Gastrocnemius medialis (tissue), 4 donors: ENCODE results near the gene IFI6. TPM values are rescaled to one million over a fixed set of nuclear protein-coding genes. Genes with fewer than 3 reads are reported as not detected.

Experiments
- ATAC-seq, 2 donors: fragments of 150-250 bp; one replicate each; pipeline ENCODE4 v1.9.1; 2016
- DNase-seq, 2 donors: peaks; one replicate each; pipeline ENCODE4 v3.0.0-alpha.2; 2019
- H3K27ac ChIP-seq, 4 donors: fragments of 200-600 bp; sonication (generic); 1 replicate in 1 of 4; 2 replicates in 3 of 4; pipeline ENCODE4 v1.5.1; 2016 to 2018; ENCODE audit warnings: mild to moderate bottlenecking in 2 of 4, moderate library complexity in 1 of 4
- H3K27me3 ChIP-seq, 3 donors: fragments of 200-600 bp; sonication (generic) in 2 of 3; 1 replicate in 1 of 3; 2 replicates in 2 of 3; pipeline versions ENCODE4 v1.5.1 to v1.6.0; 2016 to 2019; ENCODE audit warnings: mild to moderate bottlenecking in 1 of 3, moderate library complexity in 1 of 3
- H3K36me3 ChIP-seq, 2 donors: fragments of 200-600 bp; sonication (generic) in 1 of 2; one replicate each; pipeline ENCODE4 v1.5.1; 2017 to 2018
- H3K4me1 ChIP-seq, 2 donors: fragments of 200-600 bp; sonication (generic) in 1 of 2; one replicate each; pipeline ENCODE4 v1.5.1; 2016 to 2017; ENCODE audit warnings: mild to moderate bottlenecking in 2 of 2
- H3K4me3 ChIP-seq, 4 donors: fragments of 200-600 bp; sonication (generic) in 3 of 4; 1 replicate in 1 of 4; 2 replicates in 3 of 4; pipeline ENCODE4 v1.5.1; 2016 to 2019; ENCODE audit warnings: mild to moderate bottlenecking in 2 of 4
- H3K9me3 ChIP-seq, 3 donors: fragments of 200-600 bp; sonication (generic) in 2 of 3; 1 replicate in 1 of 3; 2 replicates in 2 of 3; pipeline ENCODE4 v1.5.1; 2016 to 2019
- POLR2A ChIP-seq, 2 donors: fragments of 450-650 bp; IDR thresholded peaks; one replicate each; pipeline ENCODE4 v1.6.1; 2017; ENCODE audit warnings: antibody characterized with exemption in 2 of 2, mild to moderate bottlenecking in 2 of 2, moderate library complexity in 2 of 2
- in situ Hi-C, 4 donors: fragments of 200-750 bp; cut with MboI; loops; one replicate each; pipeline versions ENCODE4 v1.15.0 to v1.8.0; 2017; ENCODE audit warnings: low sequenced_read_pairs in 4 of 4
- intact Hi-C: fragments of 100-400 bp; cut with DNase I; formaldehyde crosslinking; loops from one replicate; pipeline ENCODE4 v1.15.1; 2023; ENCODE audit warnings: low total_unique reads
- total RNA-seq, 4 donors: library from RNA; depleted of rRNA; stranded (reverse); fragments of >200 nt; gene quantifications; one replicate each; pipeline versions ENCODE4 v1.1.0 to v1.2.3, GENCODE V29; 2016
- TF ChIP-seq, protein P1 (sequence below), 5 experiments: fragments of 450-650 bp in 3 of 5; fragments of 200-600 bp in 2 of 5; sonication (generic) in 2 of 5; IDR thresholded peaks in 4 of 5; conservative IDR thresholded peaks in 1 of 5; 1 replicate in 4 of 5; 2 replicates in 1 of 5; pipeline ENCODE4 v1.5.1; 2016 to 2019; ENCODE audit warnings: antibody characterized with exemption in 5 of 5, mild to moderate bottlenecking in 3 of 5, moderate library complexity in 3 of 5

Gene IFI6
- total RNA-seq, 4 donors from 2014 or later, result 7.7 to 25.1 (median 14.5) TPM

- in situ Hi-C loops, result no loop called here
Measured at GRCh38 chr1:27652111-27652864, 19.7 kb downstream of the IFI6 start.

DNA sequence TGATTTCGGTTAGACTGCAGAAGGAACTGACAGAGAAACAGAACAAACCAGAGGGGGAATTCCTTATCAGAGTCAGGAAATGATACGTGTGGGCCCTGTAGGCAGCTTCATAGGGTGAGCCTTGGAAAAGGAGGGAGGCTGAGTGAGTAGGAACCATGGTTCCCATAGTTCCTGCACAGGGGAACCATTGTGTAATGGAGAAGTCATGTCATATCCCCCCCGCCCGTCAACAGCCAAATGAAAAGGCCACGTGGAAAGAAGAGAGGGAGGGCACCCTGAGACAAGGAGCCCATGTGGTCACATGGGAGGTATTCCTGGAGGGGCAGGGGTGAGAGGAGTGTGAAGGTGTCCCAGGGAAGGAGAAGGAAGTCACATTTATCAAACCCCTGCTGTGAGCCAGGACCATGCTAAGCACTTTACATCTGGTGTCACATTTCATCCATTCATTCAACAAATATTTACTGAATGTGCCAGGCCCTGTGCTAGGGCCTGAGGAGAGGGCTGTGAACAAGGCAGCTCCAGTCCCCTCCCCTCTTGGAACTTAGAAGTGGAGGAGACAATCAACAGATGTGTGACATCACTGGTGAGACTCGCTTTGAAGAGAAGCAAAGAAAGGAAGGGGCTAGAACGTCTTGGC is 21.3 kb downstream of the IFI6 start:
- Histone ChIP-seq H3K27ac (peak overlapping the region in 3 of 4 donors; percentile 24 to 57 (median 48)), H3K4me3 (no peak overlapping the region), H3K4me1 (peaks cover 25 to 31% of the 10 kb centered on the region in 2 donors), H3K9me3 (no peaks in the 10 kb centered on the region), H3K36me3 (no peaks in the 10 kb centered on the region), H3K27me3 (no peaks in the 10 kb centered on the region)
- intact Hi-C loops (no loop called here), in situ Hi-C loops (no loop called here)
- peak in 1 of 2 donors; percentile 25 for ATAC-seq
- TF ChIP-seq, protein P1, sequence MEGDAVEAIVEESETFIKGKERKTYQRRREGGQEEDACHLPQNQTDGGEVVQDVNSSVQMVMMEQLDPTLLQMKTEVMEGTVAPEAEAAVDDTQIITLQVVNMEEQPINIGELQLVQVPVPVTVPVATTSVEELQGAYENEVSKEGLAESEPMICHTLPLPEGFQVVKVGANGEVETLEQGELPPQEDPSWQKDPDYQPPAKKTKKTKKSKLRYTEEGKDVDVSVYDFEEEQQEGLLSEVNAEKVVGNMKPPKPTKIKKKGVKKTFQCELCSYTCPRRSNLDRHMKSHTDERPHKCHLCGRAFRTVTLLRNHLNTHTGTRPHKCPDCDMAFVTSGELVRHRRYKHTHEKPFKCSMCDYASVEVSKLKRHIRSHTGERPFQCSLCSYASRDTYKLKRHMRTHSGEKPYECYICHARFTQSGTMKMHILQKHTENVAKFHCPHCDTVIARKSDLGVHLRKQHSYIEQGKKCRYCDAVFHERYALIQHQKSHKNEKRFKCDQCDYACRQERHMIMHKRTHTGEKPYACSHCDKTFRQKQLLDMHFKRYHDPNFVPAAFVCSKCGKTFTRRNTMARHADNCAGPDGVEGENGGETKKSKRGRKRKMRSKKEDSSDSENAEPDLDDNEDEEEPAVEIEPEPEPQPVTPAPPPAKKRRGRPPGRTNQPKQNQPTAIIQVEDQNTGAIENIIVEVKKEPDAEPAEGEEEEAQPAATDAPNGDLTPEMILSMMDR (IDR thresholded peaks at IDR 0.05 in 4 of 5, conservative IDR thresholded peaks at IDR 0.05 in 1 of 5), result no peak
- TF ChIP-seq POLR2A (IDR thresholded peaks at IDR 0.05), result no peak
- DNase-seq, result no peak

More at GRCh38 chr1:27652111-27652864, 19.7 kb downstream of the IFI6 start:
- TF ChIP-seq POLR2A (IDR thresholded peaks at IDR 0.05), result no peak
- TF ChIP-seq, protein P1 (IDR thresholded peaks at IDR 0.05 in 4 of 5, conservative IDR thresholded peaks at IDR 0.05 in 1 of 5), result no peak
- DNase-seq, result no peak
- no peaks in the 10 kb centered on the region for H3K27me3 ChIP-seq
- no peak overlapping the region for H3K27ac ChIP-seq
- intact Hi-C loops, result no loop called here
- H3K4me1 ChIP-seq, result peaks cover 33 to 44% of the 10 kb centered on the region in 2 donors
- no peaks in the 10 kb centered on the region for H3K9me3 ChIP-seq
- no peak for ATAC-seq
- H3K4me3 ChIP-seq, result no peak overlapping the region
- H3K36me3 ChIP-seq, result no peaks in the 10 kb centered on the region

DNA sequence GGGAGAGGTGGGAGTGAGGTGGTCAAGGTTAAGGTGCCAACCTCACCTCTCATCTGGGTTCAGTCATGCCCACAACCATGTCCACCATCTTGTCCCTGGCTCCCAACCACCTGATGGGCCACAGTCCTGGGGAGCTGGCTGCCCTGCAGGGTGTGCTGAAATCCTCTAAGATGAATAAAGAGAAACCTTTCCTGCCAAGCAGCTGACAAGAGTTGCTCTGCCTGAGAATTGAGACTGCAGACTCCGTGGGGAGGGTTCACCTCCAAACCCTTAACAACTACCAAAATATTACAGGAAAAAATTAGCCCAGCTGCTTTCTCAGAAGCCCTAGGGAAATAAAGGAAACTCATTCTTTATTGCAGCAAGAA is 21.8 kb downstream of the IFI6 start:
- H3K27me3 ChIP-seq, result no peaks in the 10 kb centered on the region
- ATAC-seq, result peak; percentile 29 to 60
- in situ Hi-C loops (no loop called here), intact Hi-C loops (no loop called here)
- H3K4me1 ChIP-seq, result peaks cover 25 to 26% of the 10 kb centered on the region in 2 donors
- peak overlapping the region in 3 of 4 donors; percentile 24 to 57 (median 48) for H3K27ac ChIP-seq
- no peaks in the 10 kb centered on the region for H3K9me3 ChIP-seq
- H3K36me3 ChIP-seq, result no peaks in the 10 kb centered on the region
- no peak for DNase-seq
- TF ChIP-seq, protein P1 (IDR thresholded peaks at IDR 0.05 in 4 of 5, conservative IDR thresholded peaks at IDR 0.05 in 1 of 5), result no peak
- TF ChIP-seq POLR2A (IDR thresholded peaks at IDR 0.05), result no peak
- H3K4me3 ChIP-seq, result no peak overlapping the region

- peaks cover 24 to 25% of the 10 kb centered on the region in 2 donors for H3K4me1 ChIP-seq
- H3K9me3 ChIP-seq, result no peaks in the 10 kb centered on the region
- H3K36me3 ChIP-seq, result no peaks in the 10 kb centered on the region
- TF ChIP-seq POLR2A (IDR thresholded peaks at IDR 0.05), result no peak
- TF ChIP-seq, protein P1 (IDR thresholded peaks at IDR 0.05 in 4 of 5, conservative IDR thresholded peaks at IDR 0.05 in 1 of 5), result no peak
- in situ Hi-C loops (no loop called here), intact Hi-C loops (no loop called here)
- H3K27me3 ChIP-seq, result no peaks in the 10 kb centered on the region
- H3K4me3 ChIP-seq, result no peak overlapping the region
- ATAC-seq (no peak), DNase-seq (no peak)
- no peak overlapping the region for H3K27ac ChIP-seq
Measured at GRCh38 chr1:27649306-27649635, 22.7 kb downstream of the IFI6 start.
